Measurements from ENCODE around the gene KIF25.

- TF ChIP-seq POLR2A (IDR thresholded peaks at IDR 0.05) (no peak), POLR2AphosphoS5 (IDR thresholded peaks at IDR 0.05; ENCODE audit: insufficient read depth in 1 of 2, low read depth in 1 of 2) (peak in 1 of 2 donors; percentile 20)
Observed at GRCh38 chr6:168007592-168008338, 10.3 kb downstream of the KIF25 start.

Measured in vagina (tissue), 2 donors.